ENCODE measurements around the gene ARL8A.

ARL8A gene

DNA sequence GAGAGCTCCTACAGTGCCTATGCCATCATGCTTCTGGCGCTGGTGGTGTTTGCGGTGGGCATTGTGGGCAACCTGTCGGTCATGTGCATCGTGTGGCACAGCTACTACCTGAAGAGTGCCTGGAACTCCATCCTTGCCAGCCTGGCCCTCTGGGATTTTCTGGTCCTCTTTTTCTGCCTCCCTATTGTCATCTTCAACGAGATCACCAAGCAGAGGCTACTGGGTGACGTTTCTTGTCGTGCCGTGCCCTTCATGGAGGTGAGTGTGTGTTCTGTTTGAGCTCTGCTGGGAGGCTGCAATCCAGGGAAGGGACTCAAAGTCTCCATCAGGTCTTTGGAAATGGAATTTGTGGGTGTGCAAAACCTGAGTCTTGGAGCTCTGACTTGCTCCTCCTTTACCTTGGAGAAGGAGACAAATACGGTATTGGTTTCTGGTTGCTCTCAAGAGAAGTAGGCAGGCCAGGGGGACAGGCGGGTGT, 21.2 kb downstream of the ARL8A start:
- H3K4me3 ChIP-seq (replicated peaks; ENCODE audit: low read depth, low read length), result no peak overlapping the region
- no peak for DNase-seq (ENCODE audit: extremely low read depth, low read depth)
- TF ChIP-seq, protein P1, sequence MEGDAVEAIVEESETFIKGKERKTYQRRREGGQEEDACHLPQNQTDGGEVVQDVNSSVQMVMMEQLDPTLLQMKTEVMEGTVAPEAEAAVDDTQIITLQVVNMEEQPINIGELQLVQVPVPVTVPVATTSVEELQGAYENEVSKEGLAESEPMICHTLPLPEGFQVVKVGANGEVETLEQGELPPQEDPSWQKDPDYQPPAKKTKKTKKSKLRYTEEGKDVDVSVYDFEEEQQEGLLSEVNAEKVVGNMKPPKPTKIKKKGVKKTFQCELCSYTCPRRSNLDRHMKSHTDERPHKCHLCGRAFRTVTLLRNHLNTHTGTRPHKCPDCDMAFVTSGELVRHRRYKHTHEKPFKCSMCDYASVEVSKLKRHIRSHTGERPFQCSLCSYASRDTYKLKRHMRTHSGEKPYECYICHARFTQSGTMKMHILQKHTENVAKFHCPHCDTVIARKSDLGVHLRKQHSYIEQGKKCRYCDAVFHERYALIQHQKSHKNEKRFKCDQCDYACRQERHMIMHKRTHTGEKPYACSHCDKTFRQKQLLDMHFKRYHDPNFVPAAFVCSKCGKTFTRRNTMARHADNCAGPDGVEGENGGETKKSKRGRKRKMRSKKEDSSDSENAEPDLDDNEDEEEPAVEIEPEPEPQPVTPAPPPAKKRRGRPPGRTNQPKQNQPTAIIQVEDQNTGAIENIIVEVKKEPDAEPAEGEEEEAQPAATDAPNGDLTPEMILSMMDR (IDR thresholded peaks at IDR 0.05; ENCODE audit: low read depth, low read length, missing control alignments), result no peak

DNA sequence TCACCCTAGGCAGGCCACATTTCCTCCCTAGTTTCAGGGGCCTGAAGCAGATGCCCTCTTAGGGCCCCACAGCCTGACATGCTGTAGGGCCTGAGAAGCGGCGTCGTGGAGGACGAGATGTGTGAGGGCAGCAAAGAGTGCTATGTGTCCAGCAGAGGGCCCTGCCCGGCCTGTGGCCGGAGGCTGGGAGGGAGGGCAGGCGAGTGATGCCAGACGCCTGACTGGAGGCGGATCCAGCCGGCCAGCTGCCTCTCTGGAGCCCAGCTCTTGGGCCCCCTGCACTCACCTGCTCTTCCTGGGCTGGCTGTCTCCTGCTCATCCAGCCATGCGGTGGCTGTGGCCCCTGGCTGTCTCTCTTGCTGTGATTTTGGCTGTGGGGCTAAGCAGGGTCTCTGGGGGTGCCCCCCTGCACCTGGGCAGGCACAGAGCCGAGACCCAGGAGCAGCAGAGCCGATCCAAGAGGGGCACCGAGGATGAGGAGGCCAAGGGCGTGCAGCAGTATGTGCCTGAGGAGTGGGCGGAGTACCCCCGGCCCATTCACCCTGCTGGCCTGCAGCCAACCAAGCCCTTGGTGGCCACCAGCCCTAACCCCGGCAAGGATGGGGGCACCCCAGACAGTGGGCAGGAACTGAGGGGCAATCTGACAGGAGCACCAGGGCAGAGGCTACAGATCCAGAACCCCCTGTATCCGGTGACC, 21.8 kb downstream of the ARL8A start, which contains the start of gene GPR37L1:
Gene GPR37L1, plus strand, starts transcription at position 279 of the 697 bp plus-strand sequence. Its CDS starts 47 bp downstream, at position 326.
- TF ChIP-seq, protein P1 (IDR thresholded peaks at IDR 0.05; ENCODE audit: low read depth, low read length, missing control alignments), result peak; percentile 41
- DNase-seq (ENCODE audit: extremely low read depth, low read depth), result no peak

GRCh38 chr1:202121006-202121405, 23.5 kb downstream of the ARL8A start:
- TF ChIP-seq, protein P1 (IDR thresholded peaks at IDR 0.05; ENCODE audit: low read depth, low read length, missing control alignments), result no peak
- DNase-seq (ENCODE audit: extremely low read depth, low read depth), result no peak
- H3K4me3 ChIP-seq (replicated peaks; ENCODE audit: low read depth, low read length), result no peak overlapping the region

More for the DNA sequence above, 21.8 kb downstream of the ARL8A start, which contains the start of gene GPR37L1:
- H3K4me3 ChIP-seq (replicated peaks; ENCODE audit: low read depth, low read length), result no peak within 1 kb of the TSS

- TF ChIP-seq, protein P1 (IDR thresholded peaks at IDR 0.05; ENCODE audit: low read depth, low read length, missing control alignments), result no peak
- H3K4me3 ChIP-seq (replicated peaks; ENCODE audit: low read depth, low read length), result no peak overlapping the region
- no peak for DNase-seq (ENCODE audit: extremely low read depth, low read depth)
These were observed 26.6 kb downstream of the ARL8A start for GRCh38 chr1:202117898-202118371.

DNA sequence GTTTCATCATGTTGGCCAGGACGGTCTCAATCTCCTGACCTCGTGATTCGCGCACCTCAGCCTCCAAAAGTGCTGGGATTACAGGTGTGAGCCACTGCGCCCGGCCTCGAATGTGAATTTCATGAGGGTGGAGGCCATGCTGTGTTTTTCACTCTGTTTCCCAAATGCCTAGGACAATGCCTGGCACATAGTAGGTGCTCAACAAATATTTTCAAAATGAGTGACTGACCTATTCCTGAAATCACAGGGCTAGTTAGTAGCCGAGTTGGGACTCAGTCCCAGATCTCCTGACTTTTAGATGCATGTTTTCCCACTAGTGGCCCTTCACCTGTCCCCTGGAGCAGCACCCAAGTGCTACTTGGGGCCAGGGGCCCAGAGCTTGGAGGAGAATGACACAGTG, 28.2 kb downstream of the ARL8A start:
- DNase-seq (ENCODE audit: extremely low read depth, low read depth), result no peak
- TF ChIP-seq, protein P1 (IDR thresholded peaks at IDR 0.05; ENCODE audit: low read depth, low read length, missing control alignments), result no peak

GRCh38 chr1:202113690-202114300, 30.7 kb downstream of the ARL8A start:
- H3K4me3 ChIP-seq (replicated peaks; ENCODE audit: low read depth, low read length), result no peak overlapping the region
- no peak for DNase-seq (ENCODE audit: extremely low read depth, low read depth)
- TF ChIP-seq, protein P1 (IDR thresholded peaks at IDR 0.05; ENCODE audit: low read depth, low read length, missing control alignments), result no peak

More for the DNA sequence above, 28.2 kb downstream of the ARL8A start:
- no peak overlapping the region for H3K4me3 ChIP-seq (replicated peaks; ENCODE audit: low read depth, low read length)
